Left ventricle myocardium inferior (tissue), 1 donor: ENCODE measurements around the gene KCNC3. TPM values are rescaled to one million over a fixed set of nuclear protein-coding genes. Genes with fewer than 3 reads are reported as not detected.

ENCODE experiments used
- DNase-seq: peaks from one replicate; pipeline ENCODE4 v3.0.0-alpha.2; 2020
- H3K27ac ChIP-seq: fragments of 200-600 bp; replicated peaks from 2 replicates; pipeline ENCODE4 v1.8.0; 2021
- H3K27me3 ChIP-seq: fragments of 200-600 bp; 2 replicates; pipeline ENCODE4 v1.8.0; 2021; ENCODE audit warnings: low read depth
- H3K36me3 ChIP-seq: fragments of 200-600 bp; 2 replicates; pipeline ENCODE4 v1.8.0; 2021
- H3K4me1 ChIP-seq: fragments of 200-600 bp; 2 replicates; pipeline ENCODE4 v1.8.0; 2021
- H3K4me3 ChIP-seq: fragments of 200-600 bp; 2 replicates; pipeline ENCODE4 v1.8.0; 2021; ENCODE audit warnings: mild to moderate bottlenecking, moderate library complexity
- H3K9me3 ChIP-seq: fragments of 200-600 bp; replicated peaks from 2 replicates; pipeline ENCODE4 v1.8.0; 2021
- CTCF ChIP-seq: fragments of 200-600 bp; IDR thresholded peaks from 2 replicates; pipeline ENCODE4 v1.8.0; 2021; ENCODE audit warnings: antibody characterized with exemption, mild to moderate bottlenecking, borderline replicate concordance
- intact Hi-C: fragments of 100-400 bp; cut with micrococcal nuclease; formaldehyde crosslinking; loops from one replicate; pipeline ENCODE4 v1.11.0; 2022
- total RNA-seq: library from RNA; stranded (reverse); fragmentation: NEBNext Ultra II Directional; extraction: Animal tissue kit (Norgen Biotek cat#: 25700); gene quantifications from one replicate; pipeline ENCODE4 v1.2.1, GENCODE V29; 2021
- donor health status: DM: no; HTN: yes; CAD: no; lungs with severe emphysema.

Gene KCNC3
- total RNA-seq, 1 donor from 2014 or later: 2.6 TPM

- no peaks in the 10 kb centered on the region for H3K36me3 ChIP-seq
- intact Hi-C loops: loop anchor here (10.0 kb wide), 1 partner anchor 52 kb away; the partner anchor contains the start of gene SPIB
Observed at GRCh38 chr19:50362656-50363424, 33.7 kb upstream of the KCNC3 start.

GRCh38 chr19:50362030-50362412 is 32.8 kb upstream of the KCNC3 start:
- no peak overlapping the region for H3K27ac ChIP-seq
- no peak for DNase-seq
- H3K36me3 ChIP-seq: no peaks in the 10 kb centered on the region
- H3K9me3 ChIP-seq: no peaks in the 10 kb centered on the region
- H3K4me1 ChIP-seq: peaks cover 21% of the 10 kb centered on the region
- TF ChIP-seq CTCF: no peak
- intact Hi-C loops: loop anchor here (10.0 kb wide), 1 partner anchor 53 kb away; the partner anchor contains the start of gene SPIB
- H3K27me3 ChIP-seq: no peaks in the 10 kb centered on the region
- no peak overlapping the region for H3K4me3 ChIP-seq

More at GRCh38 chr19:50362656-50363424, 33.7 kb upstream of the KCNC3 start:
- Histone ChIP-seq H3K4me3 (no peak overlapping the region), H3K4me1 (peaks cover 13% of the 10 kb centered on the region), H3K9me3 (no peaks in the 10 kb centered on the region), H3K27ac (no peak overlapping the region), H3K27me3 (no peaks in the 10 kb centered on the region)
- no peak for DNase-seq
- no peak for TF ChIP-seq CTCF

- H3K27me3 ChIP-seq: no peaks in the 10 kb centered on the region
- no peak for DNase-seq
- H3K36me3 ChIP-seq: no peaks in the 10 kb centered on the region
- intact Hi-C loops: loop anchor here (10.0 kb wide), 1 partner anchor 53 kb away; the partner anchor contains the start of gene SPIB
- no peak overlapping the region for H3K27ac ChIP-seq
- peaks cover 24% of the 10 kb centered on the region for H3K4me1 ChIP-seq
- no peaks in the 10 kb centered on the region for H3K9me3 ChIP-seq
- no peak overlapping the region for H3K4me3 ChIP-seq
- TF ChIP-seq CTCF: no peak
Observed at GRCh38 chr19:50361290-50362029, 32.3 kb upstream of the KCNC3 start.

- no peak overlapping the region for H3K27ac ChIP-seq
- DNase-seq: no peak
- intact Hi-C loops: no loop called here
- peaks cover 24% of the 10 kb centered on the region for H3K4me1 ChIP-seq
- H3K36me3 ChIP-seq: no peaks in the 10 kb centered on the region
- no peaks in the 10 kb centered on the region for H3K9me3 ChIP-seq
- no peak for TF ChIP-seq CTCF
- H3K4me3 ChIP-seq: no peak overlapping the region
- no peaks in the 10 kb centered on the region for H3K27me3 ChIP-seq
Observed at GRCh38 chr19:50359328-50359818, 30.2 kb upstream of the KCNC3 start.

GRCh38 chr19:50358483-50359327 is 29.5 kb upstream of the KCNC3 start:
- DNase-seq: peak; percentile 74
- no peaks in the 10 kb centered on the region for H3K9me3 ChIP-seq
- peaks cover 24% of the 10 kb centered on the region for H3K4me1 ChIP-seq
- H3K27me3 ChIP-seq: no peaks in the 10 kb centered on the region
- H3K36me3 ChIP-seq: no peaks in the 10 kb centered on the region
- intact Hi-C loops: no loop called here
- peak overlapping the region; percentile 67 for H3K4me3 ChIP-seq
- no peak for TF ChIP-seq CTCF
- H3K27ac ChIP-seq: peak overlapping the region; percentile 83
